ENCODE data around the gene CREBBP. TPM values are rescaled to one million over a fixed set of nuclear protein-coding genes. Genes with fewer than 3 reads are reported as not detected.
"Not testable (repeated sequence)": the region's sequence is repeated elsewhere in the genome, so short reads cannot be mapped to it uniquely, and the experiment has no call there.

CREBBP gene
- total RNA-seq, 1 donor from 2014 or later: 84.7 TPM

DNA sequence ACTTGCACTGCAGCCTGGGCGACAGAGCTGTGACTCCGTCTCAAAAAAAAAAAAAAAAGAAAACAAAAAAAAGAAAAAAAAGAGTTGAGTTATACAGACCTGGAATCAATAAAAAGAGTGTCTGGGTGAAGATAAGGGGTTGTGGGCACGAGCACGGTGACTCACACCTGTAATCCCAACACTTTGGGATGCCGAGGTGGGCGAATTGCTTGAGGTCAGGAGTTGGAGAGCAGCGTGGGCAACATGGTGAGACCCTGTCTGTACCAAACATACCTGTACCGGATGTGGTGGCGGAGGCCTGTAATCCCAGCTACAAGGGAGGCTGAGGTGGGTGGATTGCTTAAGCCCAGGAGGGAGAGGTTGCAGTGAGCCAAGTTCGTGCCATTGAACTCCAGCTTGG lies 161.9 kb downstream of the CREBBP start:
- DNase-seq (ENCODE audit: low read depth, low spot score): no peak
- peak overlapping the region; percentile 89 for H3K4me3 Mint-ChIP-seq
- peaks cover 2% of the 10 kb centered on the region for H3K36me3 Mint-ChIP-seq (ENCODE audit: low read depth)
- TF ChIP-seq, protein P1, sequence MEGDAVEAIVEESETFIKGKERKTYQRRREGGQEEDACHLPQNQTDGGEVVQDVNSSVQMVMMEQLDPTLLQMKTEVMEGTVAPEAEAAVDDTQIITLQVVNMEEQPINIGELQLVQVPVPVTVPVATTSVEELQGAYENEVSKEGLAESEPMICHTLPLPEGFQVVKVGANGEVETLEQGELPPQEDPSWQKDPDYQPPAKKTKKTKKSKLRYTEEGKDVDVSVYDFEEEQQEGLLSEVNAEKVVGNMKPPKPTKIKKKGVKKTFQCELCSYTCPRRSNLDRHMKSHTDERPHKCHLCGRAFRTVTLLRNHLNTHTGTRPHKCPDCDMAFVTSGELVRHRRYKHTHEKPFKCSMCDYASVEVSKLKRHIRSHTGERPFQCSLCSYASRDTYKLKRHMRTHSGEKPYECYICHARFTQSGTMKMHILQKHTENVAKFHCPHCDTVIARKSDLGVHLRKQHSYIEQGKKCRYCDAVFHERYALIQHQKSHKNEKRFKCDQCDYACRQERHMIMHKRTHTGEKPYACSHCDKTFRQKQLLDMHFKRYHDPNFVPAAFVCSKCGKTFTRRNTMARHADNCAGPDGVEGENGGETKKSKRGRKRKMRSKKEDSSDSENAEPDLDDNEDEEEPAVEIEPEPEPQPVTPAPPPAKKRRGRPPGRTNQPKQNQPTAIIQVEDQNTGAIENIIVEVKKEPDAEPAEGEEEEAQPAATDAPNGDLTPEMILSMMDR (conservative IDR thresholded peaks at IDR 0.05): no peak
- no peaks in the 10 kb centered on the region for H3K27me3 Mint-ChIP-seq (ENCODE audit: low read depth)
- peak overlapping the region; percentile 95 for H3K27ac Mint-ChIP-seq (ENCODE audit: unreplicated experiment)
- peaks cover 25% of the 10 kb centered on the region for H3K4me1 Mint-ChIP-seq
- no peaks in the 10 kb centered on the region for H3K9me3 Mint-ChIP-seq

DNA sequence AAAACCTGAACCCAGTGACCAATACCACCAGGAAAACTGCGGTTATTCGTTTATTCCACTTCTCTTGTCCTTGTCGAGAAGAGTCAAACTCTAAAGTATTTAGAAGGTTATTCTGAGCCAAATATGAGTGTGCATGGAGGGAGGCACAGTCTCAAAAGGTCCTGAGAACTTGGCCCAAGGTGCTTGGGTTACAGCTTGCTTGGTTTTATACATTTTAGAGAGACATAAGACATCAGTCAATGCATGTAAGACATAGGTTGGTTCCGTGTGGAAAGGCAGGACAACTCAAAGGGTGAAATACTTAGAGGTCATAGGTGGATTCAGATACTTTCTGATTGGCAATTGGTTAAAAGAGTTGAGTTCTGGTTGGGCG lies 162.5 kb downstream of the CREBBP start:
- no peaks in the 10 kb centered on the region for H3K9me3 Mint-ChIP-seq
- peaks cover 31% of the 10 kb centered on the region for H3K4me1 Mint-ChIP-seq
- TF ChIP-seq, protein P1 (conservative IDR thresholded peaks at IDR 0.05): no peak

DNA sequence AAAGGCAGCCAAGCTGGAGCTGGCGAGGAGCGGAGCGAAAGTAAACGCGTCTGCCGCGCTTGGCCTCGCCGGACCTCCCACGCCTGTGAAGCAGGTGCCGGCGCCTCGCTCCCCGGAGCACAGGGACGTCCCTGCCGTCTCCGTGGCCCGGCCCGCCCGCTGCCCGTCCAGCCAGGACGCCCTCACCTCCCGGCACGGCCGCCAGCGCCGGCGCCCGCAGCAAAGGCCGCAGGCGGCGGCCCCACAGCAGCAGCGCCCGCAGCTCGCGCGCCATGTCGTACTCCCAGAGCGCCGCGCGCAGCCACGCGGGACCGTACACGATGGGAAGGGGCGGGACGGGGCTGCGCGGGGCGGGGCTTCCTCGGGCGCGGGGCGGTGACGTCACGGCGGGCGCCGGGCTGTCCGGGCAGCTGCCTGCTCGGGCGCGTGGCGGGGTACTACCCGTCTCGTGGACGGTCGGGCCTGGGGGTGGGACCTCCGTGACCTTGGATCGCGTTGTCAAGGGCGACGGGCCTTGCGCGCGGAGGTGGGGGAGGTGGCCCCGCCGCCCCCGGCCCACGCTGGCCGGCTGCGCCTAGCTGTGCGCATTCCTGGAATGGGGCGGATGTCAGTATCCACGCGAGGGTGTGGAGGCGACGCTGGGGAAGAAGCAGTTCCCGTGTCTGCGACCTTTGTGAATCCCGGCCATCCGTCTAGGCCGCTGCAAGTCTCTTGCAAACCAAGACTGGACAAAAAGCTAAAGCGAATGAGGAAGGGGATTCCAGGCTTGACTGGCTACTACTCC lies 163.1 kb downstream of the CREBBP start, which contains the start of gene TRAP1:
Gene TRAP1 (minus strand): TSS at position 290 of the 784 bp plus-strand sequence. CDS start 16 bp downstream, at position 274.
- Mint-ChIP-seq H3K27ac (ENCODE audit: unreplicated experiment) (peak within 1 kb of the TSS; percentile 83), H3K36me3 (ENCODE audit: low read depth) (peaks cover 2% of the 10 kb centered on the region), H3K4me3 (peak within 1 kb of the TSS; percentile 95), H3K4me1 (peaks cover 35% of the 10 kb centered on the region), H3K9me3 (no peaks in the 10 kb centered on the region), H3K27me3 (ENCODE audit: low read depth) (no peaks in the 10 kb centered on the region)
- peak; percentile 83 for DNase-seq (ENCODE audit: low read depth, low spot score)
- TF ChIP-seq, protein P1 (conservative IDR thresholded peaks at IDR 0.05): no peak

More for the DNA sequence above, 162.5 kb downstream of the CREBBP start:
- H3K27ac Mint-ChIP-seq (ENCODE audit: unreplicated experiment): peak overlapping the region; percentile 78
- peaks cover 2% of the 10 kb centered on the region for H3K36me3 Mint-ChIP-seq (ENCODE audit: low read depth)
- no peaks in the 10 kb centered on the region for H3K27me3 Mint-ChIP-seq (ENCODE audit: low read depth)
- DNase-seq (ENCODE audit: low read depth, low spot score): no peak
- H3K4me3 Mint-ChIP-seq: peak overlapping the region; percentile 89

DNA sequence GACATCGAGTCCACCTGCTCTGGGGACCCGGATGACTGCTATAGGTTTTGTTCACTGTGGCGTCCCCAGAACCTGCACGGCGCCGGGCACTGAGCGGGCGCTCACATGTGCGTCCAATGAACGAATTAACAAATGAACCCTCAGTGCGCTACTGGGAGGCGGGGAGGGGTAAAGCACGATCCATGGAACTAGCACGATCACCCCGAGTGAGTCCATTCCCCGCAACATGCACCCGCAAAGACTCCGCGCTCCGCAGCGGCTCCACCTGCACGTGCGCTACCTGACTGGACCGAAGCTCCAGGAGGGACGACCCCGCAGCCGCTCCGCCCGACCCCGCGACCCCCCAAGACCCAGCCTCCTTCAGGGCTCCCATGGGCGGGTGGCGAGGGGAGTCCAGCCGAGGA lies 163.7 kb downstream of the CREBBP start:
- Mint-ChIP-seq H3K4me3 (peak overlapping the region; percentile 95), H3K36me3 (ENCODE audit: low read depth) (peaks cover 2% of the 10 kb centered on the region), H3K9me3 (no peaks in the 10 kb centered on the region), H3K27me3 (ENCODE audit: low read depth) (no peaks in the 10 kb centered on the region), H3K4me1 (peaks cover 38% of the 10 kb centered on the region), H3K27ac (ENCODE audit: unreplicated experiment) (peak overlapping the region; percentile 83)
- no peak for DNase-seq (ENCODE audit: low read depth, low spot score)
- TF ChIP-seq, protein P1 (conservative IDR thresholded peaks at IDR 0.05): no peak

DNA sequence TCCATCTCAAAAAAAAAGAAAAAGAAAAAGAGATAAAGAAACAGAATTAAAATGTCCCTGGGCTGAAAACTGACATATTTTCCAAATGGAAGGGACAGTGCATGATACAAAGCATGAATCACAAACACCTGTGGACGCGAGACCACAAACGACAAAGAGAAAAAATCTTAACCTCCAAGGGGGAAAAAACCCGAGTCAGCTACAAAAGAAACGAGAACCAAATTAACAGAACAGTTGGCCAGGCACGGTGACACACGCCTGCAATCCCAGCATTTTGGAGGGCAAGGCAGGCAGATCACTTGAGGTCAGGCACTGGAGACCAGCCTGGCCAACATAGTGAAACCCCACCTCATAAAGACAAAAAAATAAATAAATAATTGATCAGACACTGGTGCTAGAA lies 165.1 kb downstream of the CREBBP start:
- Mint-ChIP-seq H3K36me3 (ENCODE audit: low read depth) (peaks cover 2% of the 10 kb centered on the region), H3K27me3 (ENCODE audit: low read depth) (no peaks in the 10 kb centered on the region), H3K4me1 (peaks cover 40% of the 10 kb centered on the region), H3K27ac (ENCODE audit: unreplicated experiment) (no peak overlapping the region), H3K4me3 (peak overlapping the region; percentile 95), H3K9me3 (no peaks in the 10 kb centered on the region)
- TF ChIP-seq, protein P1 (conservative IDR thresholded peaks at IDR 0.05): no peak
- no peak for DNase-seq (ENCODE audit: low read depth, low spot score)

DNA sequence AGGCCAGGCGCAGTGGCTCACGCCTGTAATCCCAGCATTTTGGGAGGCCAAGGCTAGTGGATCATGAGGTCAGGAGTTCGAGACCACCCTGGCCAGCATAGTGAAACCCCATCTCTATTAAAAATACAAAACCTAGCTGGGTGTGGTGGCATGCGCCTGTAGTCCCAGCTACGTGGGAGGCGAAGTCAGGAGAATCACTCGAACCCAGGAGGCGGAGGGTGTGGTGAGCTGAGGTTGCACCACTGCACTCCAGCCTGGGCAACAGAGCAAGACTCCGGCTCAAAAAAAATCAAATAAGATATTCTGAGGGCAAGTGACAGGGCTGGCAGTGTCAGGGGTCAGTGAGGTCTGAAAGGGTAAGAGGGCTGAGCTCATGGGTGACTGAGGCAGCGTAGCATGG lies 166.1 kb downstream of the CREBBP start:
- Mint-ChIP-seq H3K4me3 (peak overlapping the region; percentile 75), H3K4me1 (peaks cover 40% of the 10 kb centered on the region)
- DNase-seq (ENCODE audit: low read depth, low spot score); H3K27ac Mint-ChIP-seq (ENCODE audit: unreplicated experiment); H3K36me3 Mint-ChIP-seq (ENCODE audit: low read depth); H3K9me3 Mint-ChIP-seq; H3K27me3 Mint-ChIP-seq (ENCODE audit: low read depth): not testable (repeated sequence)

Data from neural crest cell (in vitro differentiated cells).